ENCODE results near the gene SPATA32. TPM values are rescaled to one million over a fixed set of nuclear protein-coding genes. Genes with fewer than 3 reads are reported as not detected.

The SPATA32 gene
- total RNA-seq, 1 experiment from 2014 or later = 0.15 TPM

DNA sequence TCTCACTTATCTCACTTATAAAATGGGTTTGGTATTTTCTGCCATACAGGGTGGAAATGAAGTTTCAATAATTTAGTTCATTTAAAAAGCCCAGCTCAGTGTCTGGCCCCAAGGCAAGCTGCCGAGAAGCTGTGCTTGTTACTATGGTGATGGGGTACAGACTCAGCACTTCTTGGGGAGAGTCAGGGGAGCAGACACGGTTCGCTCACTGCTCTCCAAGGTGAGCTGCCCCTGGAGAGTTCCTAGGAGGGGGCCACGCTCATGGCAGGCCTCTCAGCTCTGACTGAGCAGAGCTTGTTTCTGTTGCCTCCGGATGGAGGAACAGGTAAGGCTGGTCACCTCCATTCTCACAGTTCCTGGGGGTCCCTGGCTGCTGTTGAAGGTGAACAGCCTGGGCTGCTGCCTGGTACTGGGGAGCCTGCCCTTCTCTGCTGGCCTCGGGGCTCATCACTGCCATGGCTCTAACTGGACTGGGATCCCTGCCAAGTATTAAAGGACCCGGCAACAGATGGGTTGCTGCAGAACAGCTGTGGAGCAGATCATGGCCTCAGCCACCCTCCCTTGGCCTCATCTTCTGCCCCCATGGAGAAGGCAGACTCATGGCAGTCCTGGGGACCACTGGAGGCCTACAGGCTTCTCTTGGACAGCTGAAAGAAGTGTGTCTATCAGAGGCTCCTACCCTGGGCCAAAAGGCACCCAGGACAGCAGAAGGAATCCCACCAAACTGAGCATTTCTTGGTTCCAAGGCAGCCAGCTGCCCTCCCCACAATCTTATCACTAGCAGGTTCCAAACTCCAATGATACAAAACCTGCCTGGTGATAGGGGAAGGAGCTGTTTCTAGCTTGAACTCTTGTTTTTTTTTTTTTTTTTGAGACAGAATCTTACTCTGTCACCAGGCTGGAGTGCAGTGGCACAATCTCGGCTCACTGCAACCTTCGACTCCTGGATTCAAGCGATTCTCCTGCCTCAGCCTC lies 25.9 kb upstream of the SPATA32 start:
- BruUV-seq (replicated peaks) = no TSS peak
- peaks cover 37 to 63% of the 10 kb centered on the region in 2 experiments for H3K36me3 ChIP-seq (ENCODE audit: control insufficient read depth in 1 of 2, insufficient read depth in 2 of 2, low read length in 2 of 2)
- ATAC-seq (no peak), DNase-seq (ENCODE audit: low read depth, low spot score) (no peak)
- H3K9me2 ChIP-seq (ENCODE audit: insufficient read depth) = no peaks in the 10 kb centered on the region
- H4K20me1 ChIP-seq (ENCODE audit: insufficient read depth) = no peaks in the 10 kb centered on the region; the same call in 1 of the 2 replicates
- TF ChIP-seq SIN3A (IDR thresholded peaks at IDR 0.05; ENCODE audit: low read depth) (no peak), ELF1 (IDR thresholded peaks at IDR 0.05; ENCODE audit: borderline replicate concordance, low read depth) (no peak), TCF7L2 (IDR thresholded peaks at IDR 0.05; ENCODE audit: borderline replicate concordance, extremely low read depth, insufficient read depth, insufficient read length) (no peak), JUND (IDR thresholded peaks at IDR 0.05) (no peak)
- TF ChIP-seq, protein P1, sequence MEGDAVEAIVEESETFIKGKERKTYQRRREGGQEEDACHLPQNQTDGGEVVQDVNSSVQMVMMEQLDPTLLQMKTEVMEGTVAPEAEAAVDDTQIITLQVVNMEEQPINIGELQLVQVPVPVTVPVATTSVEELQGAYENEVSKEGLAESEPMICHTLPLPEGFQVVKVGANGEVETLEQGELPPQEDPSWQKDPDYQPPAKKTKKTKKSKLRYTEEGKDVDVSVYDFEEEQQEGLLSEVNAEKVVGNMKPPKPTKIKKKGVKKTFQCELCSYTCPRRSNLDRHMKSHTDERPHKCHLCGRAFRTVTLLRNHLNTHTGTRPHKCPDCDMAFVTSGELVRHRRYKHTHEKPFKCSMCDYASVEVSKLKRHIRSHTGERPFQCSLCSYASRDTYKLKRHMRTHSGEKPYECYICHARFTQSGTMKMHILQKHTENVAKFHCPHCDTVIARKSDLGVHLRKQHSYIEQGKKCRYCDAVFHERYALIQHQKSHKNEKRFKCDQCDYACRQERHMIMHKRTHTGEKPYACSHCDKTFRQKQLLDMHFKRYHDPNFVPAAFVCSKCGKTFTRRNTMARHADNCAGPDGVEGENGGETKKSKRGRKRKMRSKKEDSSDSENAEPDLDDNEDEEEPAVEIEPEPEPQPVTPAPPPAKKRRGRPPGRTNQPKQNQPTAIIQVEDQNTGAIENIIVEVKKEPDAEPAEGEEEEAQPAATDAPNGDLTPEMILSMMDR (IDR thresholded peaks at IDR 0.05 in 2 of 3, conservative IDR thresholded peaks at IDR 0.05 in 1 of 3; ENCODE audit: borderline replicate concordance in 1 of 3, insufficient read depth in 1 of 3, low read depth in 2 of 3, low read length in 2 of 3) = no peak
- H3K4me2 ChIP-seq (ENCODE audit: low read length) = no peak overlapping the region
- intact Hi-C loops (cut with micrococcal nuclease) = no loop called here
- POLR2A ChIA-PET = no interaction called here
- CTCF ChIA-PET = interaction anchor here (1.3 to 1.7 kb wide), 2 partner anchors 10 to 11 kb away, joined by 3 to 8 read pairs; no protein-coding TSS in a partner anchor
- peaks cover 43% of the 10 kb centered on the region for H3K79me2 ChIP-seq (ENCODE audit: insufficient read depth, low read length)
- H3K4me3 ChIP-seq (replicated peaks in 1 of 2; ENCODE audit: low read depth in 1 of 2, low read length in 2 of 2) = no peak overlapping the region
- RAD21 ChIA-PET (ENCODE audit: low non-redundant PET in 1 of 2, low total read pairs in 2 of 2, uncharacterized antibody in 2 of 2, unreplicated experiment in 2 of 2) = no interaction called here
- H3K9ac ChIP-seq (ENCODE audit: low read length) = no peak overlapping the region
- H2AFZ ChIP-seq (ENCODE audit: low read depth, low read length, poor library complexity, severe bottlenecking) = no peak overlapping the region
- H3K27ac ChIP-seq (ENCODE audit: low read depth, low read length) = no peak overlapping the region; the same call in 1 of the 2 replicates
- H3K27me3 ChIP-seq (ENCODE audit: insufficient read depth, low read length) = no peaks in the 10 kb centered on the region
- H3K9me3 ChIP-seq (ENCODE audit: control insufficient read depth in 1 of 2, insufficient read depth in 1 of 2, low read depth in 1 of 2, low read length in 2 of 2) = no peaks in the 10 kb centered on the region
- peaks cover 1 to 8% of the 10 kb centered on the region in 2 experiments for H3K4me1 ChIP-seq (ENCODE audit: control insufficient read depth in 1 of 2, insufficient read depth in 2 of 2, low read length in 2 of 2)

Measured in HCT116 (cell line).